ENCODE results near the gene NIPBL. TPM values are rescaled to one million over a fixed set of nuclear protein-coding genes. Genes with fewer than 3 reads are reported as not detected.
A peak's percentile ranks its signal among the peaks of the same experiment; 100 is the strongest.
"Not testable (repeated sequence)": the region's sequence is repeated elsewhere in the genome, so short reads cannot be mapped to it uniquely, and the experiment has no call there.

The NIPBL gene
- total RNA-seq, 1 experiment from 2014 or later, result 13.0 TPM

- no peak for DNase-seq (ENCODE audit: low read depth)
These were observed 152.3 kb downstream of the NIPBL start for GRCh38 chr5:37028910-37029309.

- no peak for DNase-seq (ENCODE audit: low read depth)
These were observed 152.9 kb downstream of the NIPBL start for GRCh38 chr5:37029436-37029835.

- no peak for DNase-seq (ENCODE audit: low read depth)
These were observed 158.4 kb downstream of the NIPBL start for GRCh38 chr5:37034955-37035354.

DNA sequence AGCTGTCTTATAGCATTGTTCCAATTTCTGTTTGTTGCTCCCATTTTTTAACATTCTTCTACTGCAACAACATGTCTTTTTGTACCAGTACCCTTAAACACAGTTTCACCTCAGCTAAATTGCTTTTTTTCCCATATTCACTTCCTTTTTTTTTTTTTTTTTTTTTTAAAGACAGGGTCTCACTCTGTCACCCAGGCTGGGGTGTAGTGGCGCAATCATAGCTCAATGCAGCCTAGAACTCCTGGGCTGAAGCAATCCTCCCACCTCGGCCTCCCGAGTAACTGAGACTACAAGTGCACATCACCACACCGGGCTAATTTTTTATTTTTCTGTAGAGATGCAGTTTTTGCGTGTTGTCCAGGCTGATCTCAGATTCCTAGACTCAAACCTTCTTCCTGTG, 161.3 kb downstream of the NIPBL start:
- no peak for DNase-seq (ENCODE audit: low read depth)

DNA sequence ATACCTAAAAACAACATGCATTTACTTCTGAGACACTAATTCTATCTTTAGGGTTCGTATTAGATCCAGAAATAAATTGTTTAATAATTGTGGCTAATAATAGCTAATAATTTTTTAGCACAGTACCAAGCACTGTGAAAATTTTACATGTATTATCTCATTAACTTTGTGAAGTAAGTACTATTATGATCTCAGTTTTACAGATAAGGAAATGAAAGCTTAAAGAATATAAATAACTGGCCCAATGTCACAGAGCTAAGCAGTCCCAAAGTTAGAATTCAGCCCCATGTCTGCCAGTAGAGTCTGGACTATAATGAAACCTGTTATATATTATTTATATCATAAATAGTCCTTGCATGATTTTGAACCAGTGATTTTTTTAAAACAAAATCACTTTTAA, 163.3 kb downstream of the NIPBL start:
- no peak for DNase-seq (ENCODE audit: low read depth)

- peak; percentile 13 for DNase-seq (ENCODE audit: low read depth)
These were observed 167.1 kb downstream of the NIPBL start for GRCh38 chr5:37043693-37044092.

DNA sequence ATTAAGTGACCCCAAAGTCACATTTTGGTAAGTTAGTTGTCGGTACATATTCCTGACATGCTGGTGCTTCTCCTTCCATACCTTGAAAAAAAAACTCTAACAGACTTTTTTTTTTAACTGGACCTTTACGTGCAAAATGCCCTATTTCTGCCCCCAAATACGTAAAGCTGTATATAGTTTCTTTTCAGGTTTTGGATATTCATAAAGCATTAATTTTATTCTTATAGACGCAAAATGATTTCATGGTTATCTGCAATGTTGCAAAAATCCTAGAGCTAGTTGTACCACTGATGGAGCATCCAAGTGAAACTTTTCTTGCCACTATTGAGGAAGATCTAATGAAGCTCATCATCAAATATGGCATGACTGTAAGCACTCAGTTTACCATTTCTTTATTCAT, 167.6 kb downstream of the NIPBL start:
- DNase-seq (ENCODE audit: low read depth), result no peak

DNA sequence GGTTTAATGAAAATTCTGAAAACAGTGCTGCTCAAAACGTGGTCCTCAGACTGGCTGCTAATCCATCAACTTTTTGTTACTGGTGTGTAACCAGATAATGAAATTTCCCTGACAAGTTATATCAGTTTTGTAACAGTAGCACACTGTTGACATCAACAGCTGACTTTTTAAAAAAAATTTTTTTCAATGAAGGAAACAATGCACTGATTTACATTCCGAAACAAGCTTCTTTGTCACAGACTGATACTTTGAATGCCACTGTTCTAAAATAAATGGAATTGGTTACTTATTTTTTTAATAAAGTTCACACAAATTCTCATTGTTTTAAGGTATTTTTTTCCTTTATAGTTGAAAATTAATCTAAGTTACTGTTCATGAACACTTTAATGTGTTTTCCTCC, 169.1 kb downstream of the NIPBL start:
- DNase-seq (ENCODE audit: low read depth), result no peak

DNA sequence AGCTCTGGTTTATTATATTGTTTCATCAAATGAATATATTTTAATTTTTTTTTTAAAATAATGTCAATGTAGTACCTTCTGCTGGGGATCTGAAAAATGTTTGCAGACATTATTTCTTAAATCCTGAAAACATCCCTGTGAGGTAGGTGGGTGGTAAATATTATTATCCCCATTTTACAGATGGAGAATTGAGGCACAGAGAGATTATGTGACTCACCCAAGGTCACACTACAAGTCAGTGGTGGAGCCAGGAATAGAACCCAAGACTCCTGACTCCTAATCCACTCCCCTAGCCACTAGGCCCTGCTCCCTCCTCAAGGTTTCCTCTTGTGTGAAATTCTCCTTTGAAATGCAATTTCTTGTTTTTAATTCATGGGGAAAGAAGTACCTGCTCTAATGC, 171.4 kb downstream of the NIPBL start:
- DNase-seq (ENCODE audit: low read depth), result no peak

DNA sequence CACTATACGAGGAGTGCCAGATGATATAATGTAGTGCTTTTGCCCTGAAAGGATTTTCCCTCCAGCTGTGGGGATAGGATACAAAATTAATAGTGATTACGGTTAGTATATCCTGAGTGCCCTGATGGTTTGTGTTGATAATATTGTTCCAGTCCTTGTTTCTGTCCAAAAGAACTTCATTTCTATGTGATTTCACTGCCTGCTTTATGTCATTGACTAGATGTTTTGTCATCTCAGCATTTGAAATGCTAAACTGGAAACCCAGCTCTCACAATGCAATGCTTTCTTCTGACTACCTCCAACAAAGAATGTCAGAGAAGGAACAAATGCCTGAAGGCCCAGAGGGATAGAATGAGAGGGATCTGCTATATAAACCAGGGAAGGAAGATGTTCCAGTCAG, 177.8 kb downstream of the NIPBL start:
- DNase-seq (ENCODE audit: low read depth), result no peak

GRCh38 chr5:37055383-37055990, 178.9 kb downstream of the NIPBL start:
- peak; percentile 30 for DNase-seq (ENCODE audit: low read depth)

DNA sequence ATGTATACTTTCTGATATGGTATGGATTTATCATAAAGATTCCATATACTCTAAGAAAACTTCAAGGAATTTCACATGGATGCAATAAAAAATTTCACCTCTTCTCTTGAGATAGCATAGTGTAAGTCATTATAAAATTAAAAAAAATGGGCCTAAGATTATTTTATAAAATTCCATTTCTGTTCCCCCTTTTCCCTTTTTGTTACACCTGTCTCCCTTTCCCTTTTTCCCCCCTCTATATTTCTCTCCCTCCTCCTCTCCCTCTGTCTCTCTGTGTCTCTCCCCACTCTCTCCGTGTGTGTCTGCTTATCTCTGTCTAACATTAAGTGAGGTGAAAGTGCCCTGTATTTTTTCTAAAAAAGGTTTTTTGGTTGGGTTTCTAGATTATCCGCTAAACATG, 180.2 kb downstream of the NIPBL start:
- DNase-seq (ENCODE audit: low read depth), result no peak

DNA sequence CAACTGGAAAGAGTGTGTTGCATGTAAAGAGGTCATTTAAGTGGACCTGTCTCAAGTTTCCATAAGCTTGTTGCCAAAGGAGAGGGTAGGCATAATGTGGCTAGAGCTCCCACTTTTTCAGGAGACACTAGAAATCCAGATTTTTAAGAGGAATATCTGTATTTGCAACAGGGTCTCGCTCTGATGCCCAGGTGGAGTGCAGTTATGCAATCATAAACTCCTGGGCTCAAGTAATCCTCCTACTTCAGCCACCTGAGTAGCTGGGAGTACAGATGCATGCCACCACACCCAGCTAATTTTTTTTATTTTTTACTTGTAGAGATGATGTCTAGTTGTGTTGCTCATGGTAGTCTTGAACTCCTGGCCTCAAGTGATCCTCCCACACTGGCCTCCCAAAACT, 183.5 kb downstream of the NIPBL start:
- DNase-seq (ENCODE audit: low read depth), result no peak

- no peak for DNase-seq (ENCODE audit: low read depth)
These were observed 187.2 kb downstream of the NIPBL start for GRCh38 chr5:37063739-37064138.

- no peak for DNase-seq (ENCODE audit: low read depth)
These were observed 187.9 kb downstream of the NIPBL start for GRCh38 chr5:37064442-37064841.

- no peak for DNase-seq (ENCODE audit: low read depth)
These were observed 194.9 kb downstream of the NIPBL start for GRCh38 chr5:37071487-37071886.

GRCh38 chr5:37071901-37072581, 195.5 kb downstream of the NIPBL start:
- DNase-seq (ENCODE audit: low read depth), result peak; percentile 93

DNA sequence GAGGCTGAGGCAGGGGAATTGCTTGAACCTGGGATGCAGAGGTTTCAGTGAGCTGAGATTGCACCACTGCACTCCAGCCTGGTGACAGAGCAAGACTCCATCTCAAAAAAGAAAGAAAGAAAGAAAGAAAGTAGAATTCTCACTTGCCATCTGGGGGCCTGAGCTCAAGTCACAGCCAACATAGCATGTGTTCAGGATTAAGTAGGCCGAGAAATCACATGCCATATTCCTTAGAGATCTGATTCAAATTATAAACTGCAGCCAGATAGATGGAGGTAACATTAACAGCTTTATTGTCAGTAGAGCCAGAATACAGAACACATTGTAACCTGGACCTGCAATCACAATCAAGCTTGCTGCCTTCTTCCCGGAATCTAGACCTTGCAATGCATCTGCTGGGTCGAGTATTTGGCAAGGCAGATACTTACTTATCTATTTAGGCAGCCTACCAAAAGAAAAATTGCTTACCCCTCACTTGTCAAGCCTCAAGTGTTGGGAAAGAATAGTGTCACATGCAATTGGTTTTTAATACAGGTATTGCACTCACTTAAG, 198.9 kb downstream of the NIPBL start:
- no peak for DNase-seq (ENCODE audit: low read depth)

DNA sequence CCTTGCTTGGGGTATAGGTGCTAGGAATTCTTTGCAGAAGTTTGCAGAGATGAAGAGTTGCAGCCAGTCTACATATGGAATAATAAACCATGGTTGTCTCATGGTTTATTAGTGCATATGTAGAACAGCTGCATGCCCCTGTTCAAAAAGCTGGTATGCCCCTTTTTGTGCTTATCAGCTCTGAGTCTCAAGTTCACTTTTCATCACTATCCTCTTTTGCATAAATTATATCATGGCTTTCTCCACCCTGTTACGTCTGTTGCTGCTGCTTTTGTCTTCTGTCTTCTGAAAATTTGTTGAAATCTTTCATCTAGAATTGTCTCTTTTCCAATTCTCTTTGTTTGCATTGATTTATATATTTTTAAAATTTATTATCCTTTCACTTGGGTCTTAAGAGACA, 200.6 kb downstream of the NIPBL start:
- no peak for DNase-seq (ENCODE audit: low read depth)

- no peak for DNase-seq (ENCODE audit: low read depth)
These were observed 204.1 kb downstream of the NIPBL start for GRCh38 chr5:37080697-37081096.

DNA sequence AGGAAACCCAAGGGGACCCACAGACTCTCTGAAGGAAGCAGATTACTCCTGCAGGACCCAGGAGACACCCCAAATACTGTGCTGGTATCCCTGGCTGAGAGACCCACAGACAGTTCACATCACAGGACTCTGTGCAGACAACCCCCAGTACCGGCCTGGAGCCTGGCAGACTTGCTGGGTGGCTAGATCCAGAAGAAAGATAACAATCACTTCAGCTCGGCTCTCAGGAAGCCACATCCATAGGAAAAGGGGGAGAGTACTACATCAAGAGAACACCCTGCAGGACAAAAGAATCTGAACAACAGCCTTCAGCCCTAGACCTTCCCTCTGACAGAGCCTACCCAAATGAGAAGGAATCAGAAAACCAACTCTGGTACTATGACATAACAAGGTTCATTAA, 206.4 kb downstream of the NIPBL start:
- DNase-seq (ENCODE audit: low read depth), result not testable (repeated sequence)

DNA sequence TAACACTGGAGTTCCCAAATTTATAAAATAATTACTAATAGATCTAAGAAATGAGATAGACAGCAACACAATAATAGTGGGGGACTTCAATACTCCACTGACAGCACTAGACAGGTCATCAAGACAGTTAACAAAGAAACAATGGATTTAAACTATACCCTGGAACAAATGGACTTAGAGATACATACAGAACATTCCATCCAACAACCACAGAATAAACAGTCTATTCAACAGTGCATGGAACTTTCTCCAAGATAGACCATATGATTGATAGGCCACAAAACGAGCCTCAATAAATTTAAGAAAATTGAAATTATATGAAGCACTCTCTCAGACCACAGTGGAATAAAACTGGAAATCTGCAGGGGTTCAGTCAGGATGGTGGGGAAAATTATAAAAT, 209.5 kb downstream of the NIPBL start:
- DNase-seq (ENCODE audit: low read depth), result not testable (repeated sequence)

All from HT1080 (cell line).